ENCODE measurements around the gene PHF2.

DNA sequence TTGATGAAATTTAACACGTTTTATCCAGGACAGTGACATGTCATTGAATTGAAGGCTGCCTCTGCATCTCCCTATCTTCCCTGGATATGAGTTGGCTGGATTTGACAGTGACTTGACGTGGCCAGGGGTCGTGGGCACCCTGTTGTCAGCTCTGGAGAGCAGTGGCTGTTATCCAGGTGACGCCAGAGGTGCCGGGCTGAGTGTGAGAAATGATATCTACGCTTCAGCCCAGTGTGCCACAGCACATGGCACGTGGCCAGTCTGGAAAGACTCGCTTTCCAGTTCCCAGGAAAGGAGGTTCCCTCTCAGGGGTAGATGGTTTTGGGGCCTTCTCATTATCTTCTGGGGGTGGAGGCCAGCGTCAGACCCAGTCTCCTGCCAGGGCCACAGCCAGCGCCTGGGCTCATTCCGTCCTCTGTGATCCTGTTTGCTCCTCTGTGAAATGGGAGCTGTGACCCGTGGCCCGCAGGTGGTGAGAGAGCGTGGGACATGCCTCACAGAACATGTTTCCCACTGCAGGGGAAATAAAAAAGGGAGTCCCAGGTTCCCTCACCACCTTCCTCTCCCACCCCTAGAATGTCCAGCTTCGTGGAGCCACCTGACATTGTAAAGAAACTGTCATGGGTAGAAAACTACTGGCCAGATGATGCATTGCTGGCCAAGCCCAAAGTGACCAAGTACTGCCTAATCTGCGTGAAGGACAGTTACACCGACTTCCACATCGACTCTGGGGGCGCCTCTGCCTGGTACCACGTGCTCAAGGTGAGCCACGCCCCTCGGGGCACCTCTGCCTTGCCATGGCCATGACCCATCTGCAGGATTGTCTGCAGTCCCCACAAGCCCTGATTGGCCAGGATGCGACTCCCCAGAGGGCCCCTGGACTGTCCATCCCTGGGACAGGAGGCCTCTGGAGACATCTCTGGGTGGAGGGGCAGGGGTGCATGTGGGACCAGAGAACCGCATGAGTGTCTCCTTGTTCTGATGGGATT lies 76.5 kb downstream of the PHF2 start:
- TF ChIP-seq POLR2AphosphoS5 (IDR thresholded peaks at IDR 0.05; ENCODE audit: insufficient read depth in 1 of 2, low read depth in 1 of 2) (no peak), POLR2A (IDR thresholded peaks at IDR 0.05) (no peak)
- TF ChIP-seq, protein P1, sequence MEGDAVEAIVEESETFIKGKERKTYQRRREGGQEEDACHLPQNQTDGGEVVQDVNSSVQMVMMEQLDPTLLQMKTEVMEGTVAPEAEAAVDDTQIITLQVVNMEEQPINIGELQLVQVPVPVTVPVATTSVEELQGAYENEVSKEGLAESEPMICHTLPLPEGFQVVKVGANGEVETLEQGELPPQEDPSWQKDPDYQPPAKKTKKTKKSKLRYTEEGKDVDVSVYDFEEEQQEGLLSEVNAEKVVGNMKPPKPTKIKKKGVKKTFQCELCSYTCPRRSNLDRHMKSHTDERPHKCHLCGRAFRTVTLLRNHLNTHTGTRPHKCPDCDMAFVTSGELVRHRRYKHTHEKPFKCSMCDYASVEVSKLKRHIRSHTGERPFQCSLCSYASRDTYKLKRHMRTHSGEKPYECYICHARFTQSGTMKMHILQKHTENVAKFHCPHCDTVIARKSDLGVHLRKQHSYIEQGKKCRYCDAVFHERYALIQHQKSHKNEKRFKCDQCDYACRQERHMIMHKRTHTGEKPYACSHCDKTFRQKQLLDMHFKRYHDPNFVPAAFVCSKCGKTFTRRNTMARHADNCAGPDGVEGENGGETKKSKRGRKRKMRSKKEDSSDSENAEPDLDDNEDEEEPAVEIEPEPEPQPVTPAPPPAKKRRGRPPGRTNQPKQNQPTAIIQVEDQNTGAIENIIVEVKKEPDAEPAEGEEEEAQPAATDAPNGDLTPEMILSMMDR (IDR thresholded peaks at IDR 0.05), result no peak

Data from vagina (tissue), 2 donors.